SK-N-SH treated with all-trans-retinoic acid at 6 μM for 48 hours (cell line): Measurements from ENCODE around the gene KCNMB1.
A peak's percentile ranks its signal among the peaks of the same experiment; 100 is the strongest.

Experiments
- CSDC2 ChIP-seq: fragments of 250-450 bp; sonication (Bioruptor Pico); IDR thresholded peaks from 2 replicates; pipeline ENCODE4 v1.5.0; 2020; ENCODE audit warnings: mild to moderate bottlenecking, moderate library complexity
- ESRRG ChIP-seq: fragments of 250-450 bp; sonication (Bioruptor Pico); IDR thresholded peaks from 2 replicates; pipeline ENCODE4 v1.6.1; 2021; ENCODE audit warnings: mild to moderate bottlenecking
- ISL1 ChIP-seq: fragments of 250-450 bp; sonication (Bioruptor Pico); IDR thresholded peaks from 2 replicates; pipeline ENCODE4 v2.1.2; 2022; ENCODE audit warnings: mild to moderate bottlenecking, moderate library complexity
- OSR1 ChIP-seq: fragments of 250-450 bp; sonication (Bioruptor Pico); IDR thresholded peaks from 2 replicates; pipeline ENCODE4 v1.8.0; 2022; ENCODE audit warnings: moderate library complexity, mild to moderate bottlenecking, inconsistent platforms
- PPARA ChIP-seq: fragments of 250-450 bp; sonication (Bioruptor Pico); IDR thresholded peaks from 2 replicates; pipeline ENCODE4 v1.5.0; 2020; ENCODE audit warnings: mild to moderate bottlenecking, borderline replicate concordance
- RARB ChIP-seq: fragments of 250-450 bp; sonication (Bioruptor Pico); IDR thresholded peaks from 2 replicates; pipeline ENCODE4 v1.8.0; 2021; ENCODE audit warnings: mild to moderate bottlenecking, moderate library complexity
- TCF4 ChIP-seq: fragments of 250-450 bp; sonication (Bioruptor Pico); IDR thresholded peaks from 2 replicates; pipeline ENCODE4 v1.8.0; 2021; ENCODE audit warnings: mild to moderate bottlenecking, moderate library complexity, borderline replicate concordance
- TOX ChIP-seq: fragments of 250-450 bp; sonication (Bioruptor Pico); IDR thresholded peaks from 2 replicates; pipeline ENCODE4 v1.8.0; 2021; ENCODE audit warnings: mild to moderate bottlenecking, moderate library complexity, borderline replicate concordance
- ZC3H10 ChIP-seq: fragments of 250-450 bp; sonication (Bioruptor Pico); IDR thresholded peaks from 2 replicates; pipeline ENCODE4 v1.5.1; 2021; ENCODE audit warnings: mild to moderate bottlenecking, moderate library complexity
- ZFP3 ChIP-seq: fragments of 250-450 bp; sonication (Bioruptor Pico); IDR thresholded peaks from 2 replicates; pipeline ENCODE4 v1.5.0; 2020; ENCODE audit warnings: mild to moderate bottlenecking, moderate library complexity
- ZFP30 ChIP-seq: fragments of 450-650 bp; formaldehyde crosslinking; IDR thresholded peaks from 2 replicates; pipeline ENCODE4 v1.5.0; 2022; ENCODE audit warnings: mild to moderate bottlenecking, moderate library complexity
- ZNF565 ChIP-seq: fragments of 450-650 bp; formaldehyde crosslinking; conservative IDR thresholded peaks from 2 replicates; pipeline ENCODE4 v1.5.0; 2020; ENCODE audit warnings: low read depth, mild to moderate bottlenecking, moderate library complexity
- ZNF70 ChIP-seq: fragments of 450-650 bp; formaldehyde crosslinking; IDR thresholded peaks from 2 replicates; pipeline ENCODE4 v1.5.0; 2020; ENCODE audit warnings: mild to moderate bottlenecking, moderate library complexity
- TF ChIP-seq, protein P1 (sequence below): fragments of 250-450 bp; sonication (Bioruptor Pico); IDR thresholded peaks from 2 replicates; pipeline ENCODE4 v1.8.0; 2020; ENCODE audit warnings: mild to moderate bottlenecking, moderate library complexity, borderline replicate concordance

DNA sequence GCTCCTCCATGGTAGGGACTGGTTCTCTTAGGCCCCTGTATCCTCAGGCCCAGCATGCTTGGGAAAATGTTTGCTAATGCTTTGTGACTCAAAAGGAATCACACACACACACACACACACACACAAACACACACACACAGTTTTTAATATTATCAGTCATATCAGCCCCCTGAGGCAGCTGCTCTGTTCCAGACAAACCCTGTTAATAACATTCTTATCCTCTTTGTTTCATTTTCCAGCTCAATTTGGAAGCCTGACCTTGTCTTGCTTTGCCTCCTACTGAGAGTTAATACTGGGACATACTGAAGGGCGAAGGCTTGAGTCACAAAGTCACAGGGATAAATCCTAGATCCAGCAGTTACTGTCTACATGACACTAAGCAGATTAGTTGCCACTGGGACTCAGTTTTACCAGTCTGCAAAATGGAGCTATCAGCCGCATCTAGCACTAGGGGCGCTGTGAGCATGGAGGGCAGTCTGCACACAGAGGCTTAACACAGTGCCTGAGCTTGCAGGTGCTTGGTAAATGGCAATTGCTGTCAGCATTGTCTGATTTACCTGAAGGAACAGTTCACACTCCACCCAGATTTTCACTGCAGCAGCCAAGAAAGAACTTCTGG lies 37.1 kb upstream of the KCNMB1 start:
- TF ChIP-seq OSR1 (CRISPR knock-in tag) = no peak
- TF ChIP-seq PPARA (CRISPR knock-in tag) = no peak
- TF ChIP-seq ZFP30 (CRISPR knock-in tag) = no peak
- no peak for TF ChIP-seq ZNF565 (CRISPR knock-in tag)
- no peak for TF ChIP-seq ZNF70 (CRISPR knock-in tag)
- TF ChIP-seq CSDC2 (CRISPR knock-in tag) = no peak
- no peak for TF ChIP-seq ESRRG (CRISPR knock-in tag)
- no peak for TF ChIP-seq ISL1 (CRISPR knock-in tag)
- TF ChIP-seq TCF4 (CRISPR knock-in tag) = peak; percentile 47; the same call in 1 of the 2 replicates
- no peak for TF ChIP-seq ZFP3
- TF ChIP-seq, protein P1, sequence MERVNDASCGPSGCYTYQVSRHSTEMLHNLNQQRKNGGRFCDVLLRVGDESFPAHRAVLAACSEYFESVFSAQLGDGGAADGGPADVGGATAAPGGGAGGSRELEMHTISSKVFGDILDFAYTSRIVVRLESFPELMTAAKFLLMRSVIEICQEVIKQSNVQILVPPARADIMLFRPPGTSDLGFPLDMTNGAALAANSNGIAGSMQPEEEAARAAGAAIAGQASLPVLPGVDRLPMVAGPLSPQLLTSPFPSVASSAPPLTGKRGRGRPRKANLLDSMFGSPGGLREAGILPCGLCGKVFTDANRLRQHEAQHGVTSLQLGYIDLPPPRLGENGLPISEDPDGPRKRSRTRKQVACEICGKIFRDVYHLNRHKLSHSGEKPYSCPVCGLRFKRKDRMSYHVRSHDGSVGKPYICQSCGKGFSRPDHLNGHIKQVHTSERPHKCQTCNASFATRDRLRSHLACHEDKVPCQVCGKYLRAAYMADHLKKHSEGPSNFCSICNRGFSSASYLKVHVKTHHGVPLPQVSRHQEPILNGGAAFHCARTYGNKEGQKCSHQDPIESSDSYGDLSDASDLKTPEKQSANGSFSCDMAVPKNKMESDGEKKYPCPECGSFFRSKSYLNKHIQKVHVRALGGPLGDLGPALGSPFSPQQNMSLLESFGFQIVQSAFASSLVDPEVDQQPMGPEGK (CRISPR knock-in tag) = no peak
- no peak for TF ChIP-seq ZC3H10 (CRISPR knock-in tag)
- no peak for TF ChIP-seq RARB (CRISPR knock-in tag)
- TF ChIP-seq TOX (CRISPR knock-in tag) = no peak
